ENCODE measurements around the gene NRK.
"Not testable (repeated sequence)": the region's sequence is repeated elsewhere in the genome, so short reads cannot be mapped to it uniquely, and the experiment has no call there.

NRK gene

DNA sequence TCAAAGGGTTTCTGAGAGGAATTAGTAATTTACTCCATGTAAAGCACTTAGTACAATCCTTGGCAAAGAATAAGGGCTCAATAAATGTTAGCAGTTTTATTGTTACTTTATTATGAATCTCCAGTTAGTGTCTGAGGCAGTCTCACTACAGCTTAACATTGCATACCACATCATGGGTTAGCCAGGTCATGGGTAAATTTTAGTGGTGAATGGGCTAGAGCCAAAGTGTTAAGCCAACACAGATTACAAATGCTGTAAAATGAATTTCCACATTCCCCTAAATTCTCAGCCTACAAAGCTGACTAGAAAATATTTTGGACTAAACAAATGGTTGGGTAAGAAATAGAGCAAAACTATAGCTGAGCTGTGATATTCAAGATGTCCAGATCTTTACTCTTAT lies 72.4 kb downstream of the NRK start:
- no peak for DNase-seq (ENCODE audit: low spot score)

- no peak for DNase-seq (ENCODE audit: low spot score)
Observed at GRCh38 chrX:105909576-105909975, 87.2 kb downstream of the NRK start.

DNA sequence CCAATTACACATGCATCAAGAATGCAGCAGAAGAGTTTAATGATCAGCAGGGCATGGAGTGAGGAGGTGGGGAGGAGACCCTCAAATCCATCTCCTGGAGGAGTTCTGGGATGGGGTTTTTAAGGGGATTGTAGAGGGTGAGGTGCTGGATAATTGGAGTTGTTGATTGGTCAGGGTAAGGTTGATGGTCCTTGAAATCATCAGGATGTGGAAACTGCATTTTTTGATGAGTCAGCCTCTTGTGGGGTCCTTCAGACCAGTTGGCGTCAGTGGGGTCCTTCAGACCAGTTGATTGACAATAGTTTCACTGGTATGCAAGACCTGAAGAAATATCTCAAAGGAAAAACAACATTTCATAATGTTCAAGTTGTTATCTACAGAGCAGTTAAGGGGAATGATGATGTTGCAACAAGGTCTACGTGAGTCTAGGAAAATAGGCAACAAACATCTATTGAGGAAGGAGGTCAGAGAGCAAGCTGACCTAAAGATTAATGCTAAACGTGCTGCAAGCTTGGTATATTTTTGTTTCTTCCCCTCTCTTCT lies 88.3 kb downstream of the NRK start:
- peak; percentile 2 for DNase-seq (ENCODE audit: low spot score)

GRCh38 chrX:105945266-105945665 lies 122.9 kb downstream of the NRK start:
- no peak for DNase-seq (ENCODE audit: low spot score)

DNA sequence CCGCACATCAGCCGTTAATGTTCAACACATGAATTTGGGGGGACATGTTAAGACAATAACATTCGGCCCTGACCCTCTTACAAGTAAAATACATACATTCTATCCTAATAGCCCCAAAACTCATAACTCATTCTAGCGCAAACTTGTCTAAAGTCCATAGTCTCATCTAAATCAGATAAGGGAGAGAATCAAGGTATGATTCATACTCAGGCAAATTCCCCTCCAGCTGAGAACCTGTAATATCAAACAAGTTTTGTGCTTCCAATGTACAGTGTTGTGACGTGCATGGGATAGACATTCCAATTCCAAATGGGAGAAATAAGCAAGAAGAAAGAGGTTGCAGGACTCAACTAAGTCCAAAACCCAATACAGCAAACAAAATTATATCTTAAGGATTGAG lies 147.1 kb downstream of the NRK start:
- DNase-seq (ENCODE audit: low spot score), result no peak

- DNase-seq (ENCODE audit: low spot score), result peak; percentile 10
Observed at GRCh38 chrX:105972690-105973386, 150.5 kb downstream of the NRK start.

GRCh38 chrX:105973387-105973739 lies 151.0 kb downstream of the NRK start:
- DNase-seq (ENCODE audit: low spot score), result peak; percentile 5

DNA sequence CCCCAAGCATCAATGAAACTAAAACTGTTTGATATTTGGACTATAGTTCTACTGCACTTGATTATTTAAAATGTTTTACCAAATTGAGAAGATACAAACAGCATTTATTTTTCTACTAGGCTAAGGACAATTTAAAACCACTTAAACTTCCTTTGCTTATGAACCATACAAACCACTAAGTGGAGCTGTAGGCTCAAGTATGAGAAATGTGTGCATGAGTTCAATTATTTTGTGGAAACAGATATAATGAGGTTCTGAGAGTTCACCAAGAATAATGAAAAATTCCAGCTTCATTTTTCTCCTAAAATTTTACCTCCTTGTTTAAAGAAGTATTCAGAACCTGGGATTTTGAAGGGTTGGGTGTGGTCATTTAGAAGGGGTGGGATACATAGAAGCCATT lies 153.0 kb downstream of the NRK start:
- DNase-seq (ENCODE audit: low spot score), result no peak

GRCh38 chrX:105981772-105982485 lies 159.6 kb downstream of the NRK start:
- no peak for DNase-seq (ENCODE audit: low spot score)

DNA sequence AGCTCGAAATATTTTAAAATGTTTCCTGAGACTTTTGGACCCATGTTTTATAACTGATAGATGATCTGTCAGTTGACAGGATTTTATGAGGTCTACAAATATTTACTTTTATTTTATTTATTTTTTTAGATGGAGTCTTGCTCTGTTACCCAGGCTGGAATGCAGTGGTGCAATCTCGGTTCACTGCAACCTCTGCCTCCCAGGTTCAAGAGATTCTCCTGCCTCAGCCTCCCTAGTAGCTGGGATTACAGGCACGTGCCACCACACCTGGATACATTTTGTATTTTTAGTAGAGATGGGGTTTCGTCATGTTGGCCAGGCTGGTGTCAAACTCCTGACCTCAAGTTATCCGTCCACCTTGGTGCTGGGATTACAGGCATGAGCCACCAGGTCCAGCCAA lies 166.1 kb downstream of the NRK start:
- not testable (repeated sequence) for DNase-seq (ENCODE audit: low spot score)

- DNase-seq (ENCODE audit: low spot score), result no peak
Observed at GRCh38 chrX:105999294-105999693, 177.0 kb downstream of the NRK start.

DNA sequence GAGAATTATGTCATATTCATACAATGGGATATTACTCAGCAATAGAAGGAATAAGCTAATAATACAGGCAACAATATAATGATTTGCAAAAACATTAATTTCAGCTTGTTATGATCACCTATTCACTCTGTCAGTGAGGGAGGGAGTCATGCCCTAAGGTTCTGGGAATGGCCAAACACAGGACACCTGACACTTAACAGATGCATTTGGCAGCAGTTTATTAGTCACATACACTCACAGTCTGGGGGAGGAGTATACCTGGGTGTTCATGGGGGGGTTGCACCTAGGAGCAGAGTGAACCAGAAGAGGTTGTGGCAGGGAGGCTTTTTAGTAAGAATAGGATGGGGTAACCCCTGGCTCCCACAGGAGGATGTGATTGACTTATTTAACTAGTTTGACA lies 177.9 kb downstream of the NRK start:
- DNase-seq (ENCODE audit: low spot score), result no peak

DNA sequence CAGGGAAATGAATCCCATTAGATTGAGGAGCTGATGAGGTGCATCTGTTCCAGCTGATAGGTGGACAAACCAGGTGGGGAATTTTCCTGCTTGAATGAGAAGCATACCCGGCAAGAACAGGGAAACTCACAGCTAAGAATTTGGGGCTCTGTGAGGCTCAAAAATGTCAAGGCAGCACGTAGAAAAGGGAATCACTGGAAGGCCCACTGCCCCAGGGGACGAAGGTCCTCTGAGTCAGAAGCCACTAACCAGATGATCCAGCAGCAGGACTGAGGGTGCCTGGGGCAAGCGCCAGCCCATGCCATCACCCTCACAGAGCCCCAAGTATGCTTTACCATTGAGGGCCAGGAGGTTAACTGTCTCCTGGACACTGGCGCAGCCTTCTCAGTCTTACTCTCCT lies 178.3 kb downstream of the NRK start:
- not testable (repeated sequence) for DNase-seq (ENCODE audit: low spot score)

DNA sequence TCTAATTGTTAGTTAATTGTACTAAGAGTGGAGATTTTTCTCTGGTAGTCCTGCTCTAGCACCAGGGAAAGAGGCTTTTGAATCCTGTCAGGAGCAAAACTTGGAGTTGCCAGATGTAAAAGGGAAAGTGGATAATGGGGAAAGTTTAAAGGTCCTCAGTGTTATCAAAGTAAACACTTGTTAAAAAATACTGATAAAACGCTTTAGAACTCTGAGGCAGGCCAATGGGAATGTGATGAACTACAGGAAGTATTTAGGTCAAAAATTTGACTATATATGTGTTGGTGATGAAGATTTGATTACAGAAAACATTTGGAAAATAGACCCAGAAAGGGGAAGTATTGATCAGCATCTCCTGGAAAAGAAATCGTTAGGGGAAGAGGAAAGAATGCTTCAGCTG lies 183.3 kb downstream of the NRK start:
- no peak for DNase-seq (ENCODE audit: low spot score)

GRCh38 chrX:106007815-106008214 lies 185.5 kb downstream of the NRK start:
- peak; percentile 15 for DNase-seq (ENCODE audit: low spot score)

Measured in HuH-7 (cell line).